GM19467 (cell line): ENCODE measurements around the gene YWHAQ.

ENCODE experiments used
- ATAC-seq: cut with Tn5 transposase; IDR thresholded peaks from one replicate; pipeline ENCODE4 v1.9.1; 2021; ENCODE audit warnings: mild to moderate bottlenecking, moderate library complexity; ENCODE audit not compliant: unreplicated experiment

YWHAQ gene

GRCh38 chr2:9630736-9631552, at the start of gene YWHAQ:
TSS of gene YWHAQ (minus strand) at chr2:9630997. CDS start at chr2:9630452, 545 bp downstream.
- ATAC-seq, result peak; percentile 93

- ATAC-seq, result no peak
Observed at GRCh38 chr2:9680082-9680481, 49.3 kb upstream of the YWHAQ start.

GRCh38 chr2:9679218-9679617, 48.4 kb upstream of the YWHAQ start:
- ATAC-seq, result no peak

- ATAC-seq, result no peak
Observed at GRCh38 chr2:9678544-9678943, 47.7 kb upstream of the YWHAQ start.

GRCh38 chr2:9675415-9676351, 44.9 kb upstream of the YWHAQ start:
- no peak for ATAC-seq

- no peak for ATAC-seq
Observed at GRCh38 chr2:9674891-9675414, 44.2 kb upstream of the YWHAQ start.

GRCh38 chr2:9673914-9674481, 43.2 kb upstream of the YWHAQ start:
- no peak for ATAC-seq

GRCh38 chr2:9668687-9669345, 38.0 kb upstream of the YWHAQ start:
- no peak for ATAC-seq

- no peak for ATAC-seq
Observed at GRCh38 chr2:9667826-9668225, 37.0 kb upstream of the YWHAQ start.

GRCh38 chr2:9666306-9666705, 35.5 kb upstream of the YWHAQ start:
- no peak for ATAC-seq

GRCh38 chr2:9665898-9666297, 35.1 kb upstream of the YWHAQ start:
- ATAC-seq, result no peak

GRCh38 chr2:9664365-9664764, 33.6 kb upstream of the YWHAQ start:
- ATAC-seq, result no peak

- no peak for ATAC-seq
Observed at GRCh38 chr2:9663008-9663879, 32.4 kb upstream of the YWHAQ start.

GRCh38 chr2:9661261-9661660, 30.5 kb upstream of the YWHAQ start:
- ATAC-seq, result no peak

- no peak for ATAC-seq
Observed at GRCh38 chr2:9660781-9661180, 30.0 kb upstream of the YWHAQ start.

- no peak for ATAC-seq
Observed at GRCh38 chr2:9660154-9660553, 29.4 kb upstream of the YWHAQ start.

GRCh38 chr2:9658972-9659371, 28.2 kb upstream of the YWHAQ start:
- no peak for ATAC-seq

GRCh38 chr2:9657731-9658130, 26.9 kb upstream of the YWHAQ start:
- no peak for ATAC-seq

- no peak for ATAC-seq
Observed at GRCh38 chr2:9657083-9657482, 26.3 kb upstream of the YWHAQ start.

GRCh38 chr2:9656270-9656766, 25.5 kb upstream of the YWHAQ start:
- peak; percentile 83 for ATAC-seq
